HG02840 (cell line): ENCODE measurements around the gene UGT1A7.

ENCODE experiments used
- ATAC-seq: cut with Tn5 transposase; IDR thresholded peaks from one replicate; pipeline ENCODE4 v1.9.1; 2021; ENCODE audit warnings: mild to moderate bottlenecking, moderate library complexity, moderate number of reproducible peaks; ENCODE audit not compliant: unreplicated experiment, low FRiP score

The UGT1A7 gene

DNA sequence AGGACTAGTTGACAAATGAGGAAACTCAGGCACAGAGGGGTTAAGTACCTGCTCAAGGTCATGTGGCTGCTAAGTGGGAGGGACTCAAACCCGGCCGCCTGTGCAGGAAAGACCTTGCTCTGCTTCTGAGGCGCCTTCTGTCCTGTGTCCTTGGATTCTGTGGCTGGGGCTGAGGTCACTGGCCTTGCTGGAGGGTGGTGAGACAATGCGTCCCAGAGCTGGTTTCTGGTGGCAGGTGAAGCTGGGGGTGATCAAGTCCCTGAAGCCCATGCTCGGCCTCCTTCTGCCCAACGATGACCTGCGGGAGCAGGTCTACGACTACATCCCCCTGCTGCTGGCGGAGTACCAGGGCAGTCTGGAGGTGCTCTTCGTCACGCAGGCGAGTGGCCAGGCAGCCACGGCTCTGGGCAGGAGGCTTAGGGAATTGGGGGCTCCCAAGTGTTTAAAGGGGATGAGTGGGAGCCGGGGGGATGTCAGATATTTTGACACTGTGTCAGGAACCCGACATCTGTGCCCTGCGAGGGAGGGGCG is 112.5 kb downstream of the UGT1A7 start:
- no peak for ATAC-seq

DNA sequence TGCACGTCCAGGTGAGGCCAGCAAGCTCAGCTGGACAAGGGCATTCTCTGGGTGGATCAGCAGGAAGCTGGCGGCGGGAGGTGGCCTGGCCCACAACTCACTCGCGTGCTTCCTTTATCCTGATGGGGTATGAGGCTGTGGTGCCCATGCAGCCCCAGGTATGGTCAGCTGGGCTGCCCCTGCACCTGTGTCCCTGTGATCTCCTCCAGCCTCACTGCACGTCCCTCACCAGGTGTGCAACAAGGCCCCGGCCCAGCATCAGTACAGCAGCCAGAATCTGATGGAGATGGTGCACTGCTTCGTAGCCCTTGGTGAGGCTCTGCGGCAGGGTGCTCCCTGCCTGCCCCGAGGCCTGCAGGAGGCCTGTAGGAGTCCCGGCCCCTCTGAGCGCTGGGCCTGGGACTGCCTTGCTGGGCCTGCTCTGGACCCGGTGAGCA is 114.1 kb downstream of the UGT1A7 start:
- ATAC-seq, result no peak

- no peak for ATAC-seq
Measured at GRCh38 chr2:233796254-233796653, 114.6 kb downstream of the UGT1A7 start.

GRCh38 chr2:233798335-233799086 is 116.8 kb downstream of the UGT1A7 start:
- no peak for ATAC-seq

GRCh38 chr2:233799087-233799665 is 117.5 kb downstream of the UGT1A7 start:
- ATAC-seq, result no peak

GRCh38 chr2:233799716-233800115 is 118.0 kb downstream of the UGT1A7 start:
- no peak for ATAC-seq

DNA sequence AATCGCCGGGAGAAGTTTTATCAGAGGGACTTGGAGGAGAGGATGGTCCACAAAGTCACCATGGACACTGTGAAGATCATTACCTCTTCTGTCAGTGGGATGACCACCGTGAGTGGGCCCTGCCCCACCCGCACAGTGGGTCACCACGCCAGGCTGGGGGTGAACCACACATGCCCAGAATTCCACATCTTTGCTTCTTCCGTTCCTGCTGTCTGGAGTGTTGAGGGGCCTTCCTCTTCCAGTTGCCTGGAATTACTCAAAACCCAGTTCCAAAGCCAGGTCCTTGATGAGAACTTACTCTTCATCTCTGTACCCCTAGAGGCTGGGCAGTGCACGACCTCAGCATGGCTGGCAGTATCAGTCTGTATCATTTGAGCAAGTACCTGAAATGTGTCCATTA is 118.5 kb downstream of the UGT1A7 start:
- ATAC-seq, result no peak

- ATAC-seq, result no peak
Measured at GRCh38 chr2:233801357-233802131, 119.8 kb downstream of the UGT1A7 start.

- ATAC-seq, result no peak
Measured at GRCh38 chr2:233802132-233802815, 120.6 kb downstream of the UGT1A7 start.

DNA sequence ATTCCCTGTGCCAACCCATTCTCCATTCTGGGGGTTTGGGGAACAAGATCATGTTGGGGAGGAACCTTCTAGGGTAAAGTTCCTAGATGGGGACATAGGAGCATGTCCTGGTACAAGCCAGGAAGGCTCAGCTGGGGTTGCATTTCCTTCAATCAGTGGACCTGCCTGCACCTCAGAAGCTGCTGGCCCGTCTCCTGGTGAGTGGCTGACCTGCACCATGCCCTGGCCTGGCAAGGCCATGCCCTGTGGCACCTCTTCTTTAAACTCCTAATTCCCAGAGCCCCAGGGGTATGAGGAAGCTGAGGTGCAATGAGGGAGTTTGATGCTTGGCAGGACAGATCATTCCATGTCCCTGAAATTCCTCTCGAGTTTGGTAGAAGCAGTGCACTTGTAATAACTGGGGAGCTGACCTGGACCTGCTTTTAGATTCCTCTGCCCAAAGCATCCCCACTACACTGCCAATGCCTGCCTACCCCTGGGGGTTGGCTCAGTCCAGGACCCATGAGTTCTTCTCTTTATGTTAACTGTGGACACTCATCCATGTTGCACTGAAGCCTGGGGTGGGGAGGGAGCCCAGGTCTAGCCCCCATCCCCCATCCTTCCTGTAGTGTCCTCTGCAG is 121.7 kb downstream of the UGT1A7 start:
- ATAC-seq, result no peak

DNA sequence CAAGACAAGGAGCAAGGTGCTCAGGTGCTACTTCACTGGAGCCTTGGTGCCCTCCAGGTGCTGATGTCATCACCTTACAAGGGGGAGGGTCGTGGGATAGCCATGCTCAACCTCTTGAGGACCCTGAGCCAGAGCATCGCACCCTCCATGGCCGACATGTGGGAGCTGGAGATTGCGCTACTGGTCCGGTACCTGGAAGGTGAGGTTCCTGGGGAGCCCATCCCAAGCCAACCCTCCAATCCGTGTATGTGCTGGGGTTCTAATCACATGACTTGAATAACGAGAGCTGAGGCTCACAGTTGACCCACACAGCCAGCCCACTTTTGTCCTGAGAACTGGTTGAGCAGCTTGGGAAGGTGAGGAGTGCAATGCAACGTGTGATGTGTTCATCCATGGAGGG is 122.3 kb downstream of the UGT1A7 start:
- no peak for ATAC-seq

DNA sequence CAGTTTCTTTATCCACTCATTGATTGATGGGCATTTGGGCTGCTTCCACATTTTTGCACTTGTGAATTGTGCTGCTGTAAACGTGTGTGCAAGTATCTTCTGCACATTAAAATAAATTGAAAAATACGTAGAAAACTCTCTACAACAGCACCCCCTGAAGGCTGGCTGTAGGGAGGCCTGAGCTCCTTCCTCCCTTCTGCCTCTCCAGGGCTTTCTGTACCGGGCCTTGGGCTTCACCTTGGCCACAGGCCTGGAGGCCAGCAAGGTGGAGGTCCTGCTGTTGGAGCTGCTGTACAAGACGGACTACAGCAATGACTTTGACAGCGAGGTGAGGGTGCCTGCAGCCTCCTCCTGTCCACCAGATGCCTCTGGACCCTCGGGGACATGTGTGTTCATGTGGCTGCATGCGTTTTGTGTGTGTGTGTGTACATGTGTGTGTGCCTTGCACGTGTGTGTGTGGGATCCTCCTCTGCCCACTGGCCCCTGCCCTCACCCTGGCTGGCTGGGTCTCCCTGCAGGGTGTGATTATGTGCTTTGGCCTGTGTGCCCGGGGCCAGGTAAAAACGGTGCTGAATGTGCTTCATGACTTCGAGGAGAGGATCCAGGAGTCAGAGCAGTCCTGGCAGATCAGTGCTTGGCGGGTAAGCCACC is 125.6 kb downstream of the UGT1A7 start:
- ATAC-seq, result no peak

DNA sequence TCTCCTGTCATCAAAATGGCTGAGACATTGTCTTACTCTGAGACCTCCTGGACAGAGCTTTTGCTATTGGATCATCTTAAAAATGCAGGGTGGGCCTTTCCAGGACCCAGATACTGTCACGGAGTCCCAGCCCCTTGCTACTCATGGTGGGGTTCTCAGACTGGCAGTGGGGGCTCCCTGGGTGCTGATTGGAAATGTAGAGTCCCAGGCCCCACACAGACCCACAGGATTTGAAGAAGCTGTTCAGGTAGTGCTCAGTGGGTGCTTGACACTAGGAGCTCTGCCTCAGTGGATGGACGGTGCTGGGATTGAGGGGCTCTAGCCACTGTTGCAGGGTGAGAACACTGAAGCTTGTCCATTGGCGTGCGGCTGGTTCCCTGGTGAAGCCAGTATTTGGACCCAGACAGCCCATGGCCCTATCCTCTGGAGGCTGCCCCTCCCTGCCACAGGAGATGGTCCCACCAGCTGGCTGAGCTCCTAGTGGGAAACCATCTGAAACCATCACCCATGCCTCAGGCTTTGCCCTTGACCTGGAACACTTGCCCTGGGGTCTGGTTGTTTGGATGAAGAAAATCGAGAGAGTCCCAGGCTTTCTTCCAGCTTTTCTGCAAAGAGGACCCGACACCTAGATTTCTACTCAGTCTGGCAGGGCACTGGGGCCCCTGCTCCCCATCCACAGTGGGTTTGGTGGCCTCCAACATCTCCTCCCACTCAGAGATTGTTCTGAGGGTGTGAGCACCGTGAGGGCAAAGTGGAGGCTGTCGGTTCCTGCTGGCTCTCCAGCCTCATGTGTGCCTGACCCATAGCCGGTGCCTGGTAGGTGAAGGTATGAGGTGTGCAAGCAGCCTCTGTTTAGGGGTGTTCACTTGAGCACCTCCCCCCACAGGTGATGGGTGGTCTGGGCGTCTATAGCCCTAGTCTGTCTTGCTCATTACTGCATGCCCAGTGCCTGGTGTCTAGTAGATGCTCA is 126.5 kb downstream of the UGT1A7 start:
- ATAC-seq, result no peak

DNA sequence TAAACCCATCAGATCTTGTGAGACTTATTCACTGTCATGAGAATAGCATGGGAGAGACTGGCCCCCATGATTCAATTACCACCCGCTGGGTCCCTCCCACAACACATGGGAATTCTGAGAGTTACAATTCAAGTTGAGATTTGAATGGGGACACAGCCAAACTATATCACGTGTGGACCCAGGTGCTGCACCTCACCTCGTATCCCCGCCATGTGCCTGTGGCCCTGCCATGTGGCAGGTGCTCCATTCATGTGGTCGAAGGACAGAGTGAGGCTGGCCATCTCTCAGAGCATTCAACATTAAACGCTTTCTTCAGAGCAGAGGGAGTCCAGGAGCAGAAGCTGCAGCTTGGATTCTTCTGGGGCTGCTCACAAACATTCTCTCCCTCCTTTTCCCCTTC is 128.7 kb downstream of the UGT1A7 start:
- ATAC-seq, result no peak

- ATAC-seq, result no peak
Measured at GRCh38 chr2:233811087-233811486, 129.4 kb downstream of the UGT1A7 start.

- no peak for ATAC-seq
Measured at GRCh38 chr2:233811732-233812131, 130.0 kb downstream of the UGT1A7 start.

DNA sequence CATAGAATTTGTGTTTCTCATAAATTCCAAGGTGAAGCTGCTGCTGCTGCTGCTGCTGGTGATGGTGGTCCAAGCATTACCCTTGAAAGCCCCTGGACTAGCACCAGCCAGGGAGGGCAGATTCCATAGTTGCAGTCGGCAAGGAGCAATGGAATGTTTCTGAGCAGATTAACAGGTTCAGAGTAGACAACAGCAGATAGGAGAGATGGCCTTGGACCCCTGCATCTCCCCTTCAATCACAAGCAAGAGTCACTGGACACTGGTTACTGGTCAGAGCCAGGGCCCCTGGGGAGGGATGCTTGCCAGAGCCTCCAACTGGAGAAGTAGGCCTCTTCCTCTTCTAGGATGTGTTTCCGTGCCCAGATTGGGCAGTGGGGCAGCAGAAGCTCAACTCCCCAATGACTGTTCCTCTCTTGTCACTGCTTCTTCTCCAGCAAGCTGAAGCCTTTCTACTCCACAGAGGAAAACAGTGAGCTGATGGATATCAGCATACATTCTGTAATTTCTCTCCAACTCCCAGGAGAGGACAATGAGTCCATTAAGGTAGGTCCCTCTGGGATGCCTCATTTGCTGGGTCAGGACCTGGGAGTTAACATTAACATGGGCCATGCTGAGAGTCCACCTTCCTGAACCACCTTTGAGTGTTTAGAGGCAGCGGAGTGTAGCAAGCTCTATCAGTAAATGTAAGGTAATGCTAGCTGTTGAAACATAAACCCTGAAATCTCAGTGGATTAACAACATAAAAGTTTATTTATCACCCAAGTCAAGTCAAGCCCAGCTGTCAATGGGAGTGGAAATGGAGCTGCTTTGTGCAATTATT is 131.7 kb downstream of the UGT1A7 start:
- no peak for ATAC-seq
